HepG2 (cell line): ENCODE data around the gene SYNGR4.

ENCODE experiments used
- CBFB ChIP-seq: sonication (generic); formaldehyde crosslinking; IDR thresholded peaks from 2 replicates; pipeline ENCODE4 v1.4.0; 2020; ENCODE audit warnings: missing genetic modification reagents
- CTCF ChIP-seq: sonication (generic); formaldehyde crosslinking; IDR thresholded peaks from 2 replicates; pipeline ENCODE4 v1.5.0; 2020; ENCODE audit warnings: mild to moderate bottlenecking, missing genetic modification reagents, moderate library complexity
- HINFP ChIP-seq: sonication (generic); formaldehyde crosslinking; IDR thresholded peaks from 2 replicates; pipeline ENCODE4 v1.4.0; 2020; ENCODE audit warnings: low read depth, mild to moderate bottlenecking, missing genetic modification reagents
- NR0B2 ChIP-seq: sonication (generic); formaldehyde crosslinking; IDR thresholded peaks from 2 replicates; pipeline ENCODE4 v1.4.0; 2020; ENCODE audit warnings: mild to moderate bottlenecking, missing genetic modification reagents
- TF ChIP-seq, protein P1 (sequence below): sonication (generic); formaldehyde crosslinking; IDR thresholded peaks from 2 replicates; pipeline ENCODE4 v1.4.0; 2020; ENCODE audit warnings: missing genetic modification reagents; ENCODE audit errors: not compliant biosample characterization

DNA sequence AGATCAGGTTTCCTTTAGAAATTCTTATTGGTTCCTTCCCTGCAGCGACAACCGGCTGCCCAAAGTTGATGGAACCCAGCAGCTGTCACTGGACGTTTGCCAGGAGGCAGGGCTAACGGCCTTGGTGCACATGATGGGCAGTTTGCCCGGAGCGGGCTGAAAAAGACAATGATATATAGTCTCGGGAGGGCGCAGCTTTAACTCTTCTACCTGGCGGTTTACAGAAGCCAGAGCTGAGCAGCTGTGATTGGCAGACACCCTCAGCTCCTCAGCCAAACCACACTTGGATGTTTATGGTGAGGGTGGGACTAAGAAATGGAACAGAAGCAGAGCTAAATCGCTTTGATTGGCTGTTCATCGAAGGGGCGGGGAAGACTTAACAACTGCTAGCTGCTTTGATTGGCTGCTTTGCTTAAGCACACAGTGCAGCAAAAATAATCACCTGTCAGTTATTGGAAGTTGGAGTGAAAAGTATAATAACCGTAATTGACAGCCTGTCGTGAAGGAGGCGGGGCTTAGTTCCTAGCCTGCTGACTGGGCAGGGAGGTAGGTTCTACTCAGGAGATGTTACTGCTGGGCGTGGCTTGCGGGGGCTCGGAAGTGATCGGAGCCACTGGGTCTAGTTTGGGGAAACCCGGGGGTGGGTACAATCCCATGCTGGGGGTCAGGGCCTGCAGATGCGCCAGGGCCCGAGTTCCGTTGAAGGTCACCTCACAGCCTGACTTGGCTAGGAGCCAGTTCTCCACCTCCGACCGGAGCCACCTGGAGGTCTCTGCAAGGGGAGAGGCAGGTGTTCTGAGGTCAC, 31.3 kb upstream of the SYNGR4 start:
- TF ChIP-seq, protein P1, sequence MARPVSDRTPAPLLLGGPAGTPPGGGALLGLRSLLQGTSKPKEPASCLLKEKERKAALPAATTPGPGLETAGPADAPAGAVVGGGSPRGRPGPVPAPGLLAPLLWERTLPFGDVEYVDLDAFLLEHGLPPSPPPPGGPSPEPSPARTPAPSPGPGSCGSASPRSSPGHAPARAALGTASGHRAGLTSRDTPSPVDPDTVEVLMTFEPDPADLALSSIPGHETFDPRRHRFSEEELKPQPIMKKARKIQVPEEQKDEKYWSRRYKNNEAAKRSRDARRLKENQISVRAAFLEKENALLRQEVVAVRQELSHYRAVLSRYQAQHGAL (CRISPR knock-in tag), result no peak
- TF ChIP-seq HINFP (CRISPR knock-in tag), result 0 out of 2 replicates have a peak, but pooled peaks have one; percentile 62
- TF ChIP-seq CTCF (CRISPR knock-in tag), result peak; percentile 7; the same call in 1 of the 2 replicates
- TF ChIP-seq NR0B2 (CRISPR knock-in tag), result no peak
- no peak for TF ChIP-seq CBFB
